ENCODE data around the gene SULT1A1. TPM values are rescaled to one million over a fixed set of nuclear protein-coding genes. Genes with fewer than 3 reads are reported as not detected.
"Not testable (repeated sequence)": the region's sequence is repeated elsewhere in the genome, so short reads cannot be mapped to it uniquely, and the experiment has no call there.

The SULT1A1 gene
- total RNA-seq, 1 donor from 2014 or later, result 6.4 TPM

DNA sequence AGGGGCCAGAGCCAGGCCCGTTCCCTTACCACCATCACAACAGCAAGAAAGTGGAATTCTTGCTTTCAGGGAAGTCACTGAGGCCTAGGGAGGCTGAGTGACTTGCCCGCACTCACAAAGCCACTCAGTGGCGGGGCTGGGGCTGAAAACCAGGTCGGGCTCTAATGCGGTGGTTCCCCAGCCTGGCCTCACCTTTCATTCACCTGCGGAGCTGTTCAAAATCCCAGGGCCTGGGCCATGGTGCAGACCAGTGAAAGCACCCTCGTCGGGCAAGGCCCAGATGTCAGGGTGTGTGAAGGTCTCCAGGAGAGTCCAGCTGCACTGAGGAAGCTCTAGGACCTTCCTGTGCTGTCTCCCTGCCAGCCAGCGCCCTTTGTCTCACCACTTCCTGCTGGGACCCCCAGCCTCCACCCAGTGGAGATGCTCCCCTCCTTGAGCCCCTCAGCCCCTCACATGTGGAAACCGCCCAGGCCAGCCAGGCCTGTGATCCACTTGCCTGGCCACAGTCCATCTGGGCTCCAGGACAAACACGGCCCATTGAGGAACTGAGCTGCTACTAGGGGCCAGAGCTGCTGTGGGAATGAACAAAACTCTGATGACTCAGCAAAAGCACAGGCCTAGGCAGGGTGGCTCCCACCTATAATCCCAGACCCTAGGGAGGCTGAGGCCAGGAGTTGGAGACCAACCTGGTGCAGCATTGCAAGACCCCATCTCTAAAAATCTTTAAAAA, 812 bp downstream of the SULT1A1 start:
- intact Hi-C loops (cut with micrococcal nuclease), result not testable (repeated sequence)

DNA sequence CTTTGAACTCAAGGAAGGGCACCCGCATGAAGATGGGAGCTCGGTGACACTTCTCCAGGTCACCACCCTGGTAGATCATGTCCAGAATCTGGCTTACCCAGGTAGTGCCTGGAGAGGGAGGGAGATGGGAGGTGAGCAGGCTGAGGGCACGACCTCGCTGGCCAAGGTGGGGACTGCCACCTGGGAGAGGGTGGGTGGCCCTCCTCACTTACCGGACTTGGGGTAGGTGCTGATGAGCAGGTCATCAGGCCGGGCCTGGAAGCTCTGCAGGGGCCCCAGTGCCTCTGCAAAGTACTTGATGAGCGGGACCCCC, 1.4 kb downstream of the SULT1A1 start:
- intact Hi-C loops (cut with micrococcal nuclease), result not testable (repeated sequence)

DNA sequence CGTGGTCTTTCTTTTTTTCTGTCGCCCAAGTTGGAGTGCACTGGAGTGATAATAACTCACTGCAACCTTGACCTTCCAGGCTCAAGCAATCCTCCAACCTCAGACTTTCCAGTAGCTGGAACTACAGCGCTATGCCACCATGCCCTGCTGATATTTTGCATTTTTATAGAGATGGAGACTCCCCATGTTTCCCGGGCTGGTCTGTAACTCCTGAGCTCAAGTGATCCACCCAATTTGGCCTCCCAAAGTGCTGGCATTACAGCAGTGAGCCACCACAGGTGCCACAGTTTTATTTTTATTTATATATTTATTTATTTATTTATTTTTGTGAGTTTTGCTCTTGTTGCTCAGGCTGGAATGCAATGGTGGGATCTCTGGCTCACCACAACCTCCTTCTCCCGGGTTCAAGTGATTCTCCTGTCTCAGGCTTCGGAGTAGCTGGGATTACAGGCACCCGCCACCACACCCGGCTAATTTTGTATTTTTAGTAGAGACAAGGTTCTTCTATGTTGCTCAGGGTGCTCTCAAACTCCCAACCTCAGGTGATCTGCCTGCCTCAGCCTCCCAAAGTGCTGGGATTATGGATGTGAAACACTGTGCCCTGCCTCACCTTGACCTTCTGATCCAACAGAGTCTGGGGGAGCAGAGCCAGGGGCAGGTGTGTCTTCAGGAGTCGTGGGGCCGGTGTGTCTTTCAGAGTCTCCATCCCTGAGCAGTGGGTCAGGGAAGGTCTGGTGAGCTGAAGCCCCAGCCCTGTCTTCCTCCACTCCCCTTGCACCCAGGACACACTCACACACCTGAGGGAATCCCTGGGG, 2.0 kb downstream of the SULT1A1 start:
- intact Hi-C loops (cut with micrococcal nuclease), result not testable (repeated sequence)

DNA sequence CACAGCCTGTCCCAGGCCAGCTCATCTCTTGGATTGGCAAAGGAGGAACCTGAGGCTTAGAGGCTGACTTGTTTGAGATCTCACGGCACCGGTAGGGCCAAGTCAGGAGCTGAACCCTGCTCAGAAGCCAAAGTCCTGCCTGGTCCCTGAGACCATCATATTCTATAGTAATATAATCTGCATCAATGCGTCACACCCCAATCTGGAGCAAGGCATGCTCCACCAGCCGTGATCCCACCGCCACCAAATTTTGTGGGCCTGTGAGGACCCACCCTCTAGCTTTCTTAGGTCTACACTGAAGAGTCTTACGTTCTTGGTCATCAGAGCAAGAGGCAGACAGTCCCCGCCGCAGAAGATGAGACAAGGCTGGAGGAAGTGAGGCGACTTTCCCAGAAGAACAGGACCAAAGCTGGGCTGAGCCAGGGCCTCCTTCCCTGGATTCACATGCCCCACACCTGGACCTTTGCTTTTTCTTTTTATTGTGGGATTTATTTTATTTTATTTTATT, 2.7 kb downstream of the SULT1A1 start:
- intact Hi-C loops (cut with micrococcal nuclease), result no loop called here

DNA sequence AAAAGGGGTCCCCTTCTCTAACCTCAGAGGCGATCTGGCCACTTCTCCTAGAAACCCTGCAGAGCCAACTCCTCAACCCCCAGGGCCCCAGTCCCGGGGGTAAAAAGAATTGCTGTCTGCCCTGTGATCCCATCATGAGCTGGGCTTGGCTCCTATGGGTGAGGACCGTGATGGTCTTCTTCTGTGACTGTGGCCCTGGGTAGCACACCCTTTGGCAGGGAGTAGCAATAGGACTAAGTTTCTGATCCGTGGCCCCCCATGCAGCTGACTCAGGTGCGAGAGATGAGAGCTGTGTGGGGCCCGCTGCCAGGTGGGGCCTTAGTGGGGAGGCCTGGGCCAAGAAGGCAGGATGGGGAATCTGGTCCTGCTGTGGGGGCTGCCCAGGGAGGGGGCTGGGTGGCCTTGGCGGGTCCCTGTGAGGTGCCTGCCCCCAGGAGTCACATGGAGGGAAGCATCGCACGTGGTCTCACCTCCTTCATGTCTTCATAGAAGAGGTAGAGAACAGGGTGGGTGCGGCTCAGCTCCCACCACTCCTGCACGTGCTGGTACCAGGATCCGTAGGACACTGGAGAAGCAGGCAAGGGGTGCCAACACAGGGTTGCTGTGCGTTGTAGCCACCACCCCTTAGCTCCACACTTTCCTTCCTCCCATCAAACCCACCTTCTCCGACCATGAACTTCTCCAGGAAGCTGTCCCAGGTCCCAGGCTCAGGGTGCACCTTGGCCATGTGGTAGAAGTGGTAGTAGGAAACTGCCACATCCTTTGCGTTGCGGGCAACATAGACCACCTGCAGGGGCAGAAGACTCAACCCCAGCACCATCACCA, 3.3 kb downstream of the SULT1A1 start:
- intact Hi-C loops (cut with micrococcal nuclease), result no loop called here

DNA sequence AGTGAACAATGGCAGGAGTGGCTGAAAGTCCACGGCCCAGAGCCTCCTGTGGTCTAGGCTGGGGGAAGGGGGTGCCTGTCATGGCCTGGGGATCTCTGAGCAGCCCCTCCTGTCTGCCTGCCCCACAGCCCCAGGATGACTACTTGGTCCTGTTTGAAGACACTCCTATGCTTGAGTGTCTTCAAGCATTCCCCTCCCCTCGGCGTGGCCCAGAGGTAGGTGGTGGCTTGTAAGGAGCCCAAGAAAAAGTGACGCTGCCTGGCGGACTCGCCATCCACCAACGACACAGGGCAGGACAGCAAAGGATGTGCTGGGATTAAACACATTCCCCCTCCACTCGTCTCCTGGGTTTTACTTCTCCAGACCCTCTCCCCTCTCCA, 5.7 kb downstream of the SULT1A1 start:
- intact Hi-C loops (cut with micrococcal nuclease), result no loop called here

DNA sequence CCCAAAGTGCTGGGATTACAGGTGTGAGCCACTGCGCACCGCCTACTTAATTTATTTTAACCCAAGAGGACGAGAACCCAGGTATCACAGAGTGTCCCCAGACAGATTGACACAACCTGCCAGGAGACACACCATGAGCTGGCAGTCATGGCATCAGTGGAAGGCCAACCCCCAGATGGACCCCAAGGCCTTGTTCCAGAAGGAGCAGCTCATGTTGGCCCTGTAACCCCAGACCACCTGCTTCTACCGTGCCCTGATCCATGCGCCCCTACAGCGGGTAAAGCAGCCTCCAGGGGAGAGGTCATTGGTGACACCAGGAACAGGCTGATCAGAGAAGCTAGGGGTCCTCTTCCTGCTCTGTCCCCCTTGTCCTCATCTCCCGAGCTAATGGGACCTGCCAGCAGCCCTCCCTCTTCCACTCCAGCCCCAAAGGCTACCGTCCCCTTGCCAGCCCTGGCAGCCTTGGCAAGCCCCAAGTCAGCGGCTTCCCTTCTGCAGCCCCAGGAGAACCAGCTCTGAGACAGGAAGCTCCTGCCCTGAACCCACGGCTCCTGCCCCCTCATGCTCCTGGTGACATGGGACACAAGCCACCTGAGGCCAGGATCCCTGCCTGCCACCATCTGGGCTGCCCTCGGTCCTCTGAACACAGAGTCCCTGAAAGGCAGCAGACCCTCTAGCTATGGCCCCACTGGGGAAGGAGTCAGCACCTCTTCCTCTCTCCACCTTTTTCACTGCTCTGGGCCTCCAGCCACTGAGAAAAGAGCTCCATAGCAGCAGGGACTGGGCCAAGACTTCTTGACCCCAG, 6.3 kb downstream of the SULT1A1 start:
- intact Hi-C loops (cut with micrococcal nuclease), result no loop called here

DNA sequence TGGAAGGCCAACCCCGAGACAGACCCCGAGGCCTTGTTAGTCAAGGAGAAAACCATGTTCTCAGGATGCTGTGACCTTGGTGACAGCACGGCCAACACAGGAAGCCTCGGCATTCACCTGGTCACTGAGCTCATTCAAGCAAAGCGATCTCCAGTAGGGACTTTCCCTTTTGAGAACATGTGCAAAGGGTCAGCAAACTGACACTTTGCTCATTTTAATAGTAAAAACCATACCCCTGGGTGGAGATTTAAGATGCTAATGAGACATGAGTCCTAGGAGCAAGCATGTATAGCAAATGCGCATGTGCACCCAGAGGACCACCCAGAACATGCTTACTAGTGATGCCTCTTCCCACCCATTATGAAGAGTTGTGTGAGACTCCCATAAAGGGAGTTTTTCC, 7.3 kb downstream of the SULT1A1 start:
- intact Hi-C loops (cut with micrococcal nuclease), result no loop called here

DNA sequence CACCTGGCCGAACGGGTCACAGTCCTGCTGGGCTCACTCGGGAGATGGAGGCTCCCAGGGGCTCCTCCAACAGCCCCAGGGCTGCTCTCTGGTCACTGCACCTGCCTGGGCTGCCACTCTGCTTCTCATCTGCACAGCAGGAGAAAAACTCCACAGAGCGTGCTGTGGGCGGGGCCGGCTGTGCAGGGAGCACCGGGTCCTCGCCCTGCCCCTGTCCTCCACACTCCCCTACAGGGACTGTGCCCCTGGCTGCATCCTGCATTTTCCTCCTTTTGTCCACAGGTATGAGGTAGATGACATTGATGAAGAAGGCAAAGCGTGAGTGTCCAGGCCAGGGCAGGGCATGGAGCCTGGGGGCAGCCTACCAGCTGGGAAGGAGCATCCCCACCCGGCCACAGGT, 7.8 kb downstream of the SULT1A1 start:
- intact Hi-C loops (cut with micrococcal nuclease), result not testable (repeated sequence)

DNA sequence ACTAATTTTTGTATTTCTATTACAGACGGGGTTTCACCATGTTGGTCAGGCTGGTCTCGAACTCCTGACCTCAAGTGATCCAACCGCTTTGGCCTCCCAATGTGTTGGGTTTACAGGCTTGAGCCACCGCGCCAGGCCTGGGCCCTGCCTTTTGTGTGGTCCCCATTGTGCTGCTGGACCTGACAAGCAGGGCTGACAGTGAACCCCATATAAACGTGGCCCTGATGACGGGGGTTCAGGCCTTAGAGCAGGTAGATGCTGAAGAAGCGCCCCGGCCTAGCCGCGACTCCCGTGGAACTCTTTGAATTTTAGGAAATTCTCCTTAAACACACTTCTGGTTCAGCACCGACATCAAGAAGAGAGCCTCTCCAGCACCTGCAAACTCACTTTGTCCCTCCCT, 8.3 kb downstream of the SULT1A1 start:
- intact Hi-C loops (cut with micrococcal nuclease), result not testable (repeated sequence)

DNA sequence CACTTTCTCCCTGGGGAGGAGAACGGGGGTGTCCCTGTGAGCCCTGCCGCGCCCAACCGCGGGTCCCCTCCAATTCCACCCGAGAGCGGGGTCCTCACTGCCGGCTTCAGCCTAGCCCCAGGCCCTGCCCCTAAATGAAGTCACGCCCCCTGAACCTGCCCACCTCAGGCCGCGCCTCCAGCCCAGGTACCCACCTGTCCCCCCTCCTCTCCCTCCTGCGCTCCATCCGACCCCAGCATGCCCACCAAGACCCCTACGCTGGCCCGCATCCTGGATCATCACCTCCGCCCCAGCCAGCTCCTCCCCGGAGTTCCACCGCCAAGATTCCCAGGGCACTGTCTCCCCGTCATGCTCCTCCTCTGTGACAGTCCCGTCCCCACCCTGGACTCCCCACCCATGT, 8.9 kb downstream of the SULT1A1 start:
- intact Hi-C loops (cut with micrococcal nuclease), result not testable (repeated sequence)

DNA sequence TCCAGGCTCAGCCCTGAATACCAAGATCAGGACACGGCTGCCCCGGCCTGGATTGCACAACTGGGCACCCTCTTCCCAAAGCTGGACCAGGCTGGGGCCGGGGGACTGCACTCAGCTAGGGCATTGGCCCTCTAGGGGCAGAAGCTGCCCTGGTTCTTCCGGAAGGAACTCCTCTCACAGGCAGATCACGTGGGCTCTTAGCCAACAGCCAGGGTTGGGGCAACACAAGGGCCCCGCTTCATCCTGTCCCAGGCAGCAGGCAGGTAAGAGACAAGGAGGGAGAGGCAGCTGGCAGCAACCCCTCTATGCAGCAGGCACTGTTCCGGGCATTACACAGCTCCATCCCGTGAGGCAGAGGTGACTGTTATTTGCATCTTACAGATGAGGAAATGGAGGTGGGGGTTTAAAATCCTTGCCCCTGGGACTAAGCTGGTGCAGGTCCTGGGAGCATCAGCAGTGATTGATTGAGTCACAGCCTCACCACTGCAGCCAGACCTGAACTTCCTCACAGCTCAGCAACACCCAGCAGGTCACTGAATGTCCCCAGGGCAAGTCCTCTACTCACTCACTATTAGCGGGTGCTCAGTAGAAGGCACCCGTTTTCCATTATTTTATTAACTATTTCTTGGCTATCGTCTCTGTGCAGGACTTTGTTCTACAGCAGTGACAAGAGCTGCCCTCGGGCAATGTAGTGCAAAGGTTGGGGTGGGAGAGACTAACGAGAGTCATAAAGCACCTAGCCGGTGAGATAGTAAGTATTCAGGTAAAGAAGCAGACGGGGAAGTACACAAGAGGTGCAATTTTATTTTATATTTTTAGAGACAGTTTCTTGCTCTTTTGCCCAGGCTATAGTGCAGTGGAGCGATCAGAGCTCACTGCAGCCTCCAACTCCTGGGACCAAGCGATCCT, 10.2 kb downstream of the SULT1A1 start:
- intact Hi-C loops (cut with micrococcal nuclease), result not testable (repeated sequence)

DNA sequence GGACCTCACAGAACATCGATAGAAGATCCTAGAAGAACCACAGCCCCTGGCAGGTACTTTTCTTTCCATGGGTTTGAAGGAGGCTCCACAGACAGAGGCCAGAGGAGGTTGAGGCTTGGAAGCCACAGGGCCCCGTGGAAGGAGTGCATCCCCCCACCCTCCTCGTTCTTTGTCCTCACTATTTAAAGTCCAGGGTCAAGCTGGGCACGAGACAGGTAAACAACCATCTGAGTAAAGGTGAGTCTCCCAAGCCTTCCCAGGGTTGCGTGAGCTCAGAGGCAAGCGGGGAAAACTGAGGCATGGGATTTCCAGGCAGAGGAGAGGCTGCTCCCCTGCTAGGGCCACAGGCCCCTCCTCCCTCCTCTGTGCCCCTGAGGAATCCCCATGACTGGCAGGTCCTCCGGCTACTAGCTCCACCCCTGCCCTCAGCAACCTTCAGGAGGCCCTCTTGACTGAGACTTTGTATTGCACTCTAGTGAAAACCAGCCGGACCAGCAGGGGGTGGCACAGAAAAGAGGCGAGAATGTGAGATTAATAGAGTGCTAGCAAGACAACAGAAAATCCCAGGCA, 12.1 kb downstream of the SULT1A1 start:
- intact Hi-C loops (cut with micrococcal nuclease), result no loop called here

DNA sequence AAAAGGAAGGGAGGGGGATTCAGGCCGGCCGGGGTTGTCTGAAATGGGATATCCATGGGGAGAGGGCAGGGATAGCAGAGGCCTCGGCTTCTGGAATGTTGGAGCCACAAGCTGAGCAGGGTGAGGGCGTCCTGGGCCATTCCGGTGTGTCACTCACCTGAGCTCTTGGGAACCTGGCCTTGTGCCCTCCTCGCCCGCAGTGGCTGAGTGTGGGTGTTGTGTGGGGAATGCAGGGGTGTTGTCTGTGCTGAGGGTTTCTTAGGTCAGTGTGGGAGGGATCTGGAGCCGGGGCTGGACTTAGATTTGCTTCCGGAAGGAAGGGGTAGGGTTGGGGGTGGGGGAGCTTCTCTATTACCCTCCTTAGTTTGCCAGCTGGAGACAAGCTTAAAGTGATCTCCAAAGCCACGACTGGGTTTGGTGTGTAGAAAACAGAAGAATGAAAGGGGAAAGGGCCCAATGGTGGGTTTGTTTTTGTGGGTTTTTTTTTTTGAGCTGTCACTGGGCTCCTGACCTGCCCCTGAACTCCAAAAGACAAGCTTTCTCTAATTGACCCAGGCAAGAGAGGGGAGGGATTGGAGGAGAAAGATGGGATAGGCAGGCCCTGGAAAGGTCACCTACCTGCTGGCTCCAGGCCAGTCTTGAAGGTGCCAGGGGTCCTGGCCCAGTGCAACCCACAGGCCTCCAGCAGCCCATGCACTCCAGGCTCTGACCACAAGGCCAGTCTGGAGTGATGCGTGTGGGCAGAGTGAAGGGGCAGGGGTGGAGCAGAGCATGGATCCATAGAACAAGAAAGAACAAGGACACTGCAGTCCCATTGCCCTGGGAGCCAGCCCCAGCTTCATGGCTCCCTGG, 12.8 kb downstream of the SULT1A1 start, which contains the start of gene SULT1A2:
SULT1A2 (minus strand) TSS at position 211 of the 852 bp plus-strand sequence. CDS start 1,120 bp downstream, outside the sequence.
- intact Hi-C loops (cut with micrococcal nuclease), result no loop called here

DNA sequence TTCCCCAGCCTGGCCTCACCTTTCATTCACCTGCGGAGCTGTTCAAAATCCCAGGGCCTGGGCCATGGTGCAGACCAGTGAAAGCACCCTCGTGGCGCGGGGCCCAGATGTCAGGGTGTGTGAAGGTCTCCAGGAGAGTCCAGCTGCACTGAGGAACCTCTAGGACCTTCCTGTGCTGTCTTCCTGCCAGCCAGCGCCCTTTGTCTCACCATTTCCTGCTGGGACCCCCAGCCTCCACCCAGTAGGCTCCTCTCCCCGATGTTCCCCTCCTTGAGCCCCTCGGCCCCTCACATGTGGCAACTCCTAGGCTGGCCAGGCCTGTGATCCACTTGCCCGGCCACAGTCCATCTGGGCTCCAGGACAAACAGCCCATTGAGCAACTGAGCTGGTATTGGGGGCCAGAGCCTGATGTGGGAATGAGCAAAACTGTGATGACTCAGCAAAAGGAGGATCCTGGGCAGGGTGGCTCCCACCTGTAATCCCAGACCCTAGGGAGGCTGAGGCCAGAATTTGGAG, 13.7 kb downstream of the SULT1A1 start:
- intact Hi-C loops (cut with micrococcal nuclease), result no loop called here

DNA sequence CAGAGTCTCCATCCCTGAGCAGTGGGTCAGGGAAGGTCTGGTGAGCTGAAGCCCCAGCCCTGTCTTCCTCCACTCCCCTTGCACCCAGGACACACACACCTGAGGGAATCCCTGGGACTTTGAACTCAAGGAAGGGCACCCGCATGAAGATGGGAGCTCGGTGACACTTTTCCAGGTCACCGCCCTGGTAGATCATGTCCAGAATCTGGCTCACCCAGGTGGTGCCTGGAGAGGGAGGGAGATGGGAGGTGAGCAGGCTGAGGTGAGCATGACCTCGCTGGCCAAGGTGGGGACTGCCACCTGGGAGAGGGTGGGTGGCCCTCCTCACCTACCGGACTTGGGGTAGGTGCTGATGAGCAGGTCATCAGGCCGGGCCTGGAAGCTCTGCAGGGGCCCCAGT, 14.4 kb downstream of the SULT1A1 start:
- intact Hi-C loops (cut with micrococcal nuclease), result not testable (repeated sequence)

DNA sequence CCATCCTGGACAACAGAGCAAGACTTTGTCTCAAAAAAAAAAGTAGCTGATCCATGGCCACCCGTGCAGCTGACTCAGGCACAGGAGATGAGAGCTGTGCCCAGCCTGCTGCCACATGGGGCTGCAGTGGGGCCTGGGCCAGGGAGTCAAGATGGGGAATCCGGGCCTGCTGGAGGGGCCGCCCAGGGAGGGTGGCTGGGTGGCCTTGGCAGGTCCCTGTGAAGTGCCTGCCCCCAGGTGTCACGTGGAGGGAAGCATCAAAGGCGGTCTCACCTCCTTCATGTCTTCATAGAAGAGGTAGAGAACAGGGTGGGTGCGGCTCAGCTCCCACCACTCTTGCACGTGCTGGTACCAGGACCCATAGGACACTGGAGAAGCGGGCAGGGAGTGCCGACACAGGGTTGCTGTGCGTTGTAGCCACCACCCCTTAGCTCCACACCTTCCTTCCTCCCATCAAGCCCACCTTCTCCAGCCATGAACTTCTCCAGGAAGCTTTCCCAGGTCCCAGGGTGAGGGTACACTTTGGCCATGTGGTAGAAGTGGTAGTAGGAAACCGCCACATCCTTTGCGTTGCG, 16.8 kb downstream of the SULT1A1 start:
- intact Hi-C loops (cut with micrococcal nuclease), result no loop called here

DNA sequence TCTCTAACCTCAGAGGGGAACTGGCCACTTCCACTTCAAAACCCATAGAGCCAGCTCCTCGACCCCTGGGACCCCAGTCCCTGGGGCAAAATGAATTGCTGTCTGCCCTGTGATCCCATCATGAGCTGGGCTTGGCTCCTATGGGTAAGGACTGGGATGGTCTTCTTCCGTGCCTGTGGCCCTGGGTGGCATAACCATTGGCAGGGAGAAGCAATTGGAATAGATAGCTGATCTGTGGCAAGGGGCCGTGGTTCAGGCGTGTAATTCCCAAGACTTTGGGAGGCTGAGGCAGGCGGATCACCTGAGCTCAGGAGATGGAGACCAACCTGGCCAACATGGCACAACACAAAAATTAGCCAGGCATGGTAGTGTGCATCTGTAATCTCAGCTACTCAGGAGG, 17.3 kb downstream of the SULT1A1 start:
- intact Hi-C loops (cut with micrococcal nuclease), result no loop called here
